Smooth muscle cell (in vitro differentiated cells): Measurements from ENCODE around the gene LCK. TPM values are rescaled to one million over a fixed set of nuclear protein-coding genes. Genes with fewer than 3 reads are reported as not detected.

ENCODE experiments used
- DNase-seq: peaks from one replicate; lab custom pipeline; 2025; ENCODE audit not compliant: unreplicated experiment; lab: John Stamatoyannopoulos, UW
- H2AFZ ChIP-seq: fragments of 200-600 bp; sonication (generic); 2 replicates; pipeline ENCODE4 v1.6.0; 2016; ENCODE audit warnings: antibody characterized with exemption, low read depth, mild to moderate bottlenecking
- H3F3A ChIP-seq: fragments of 200-600 bp; sonication (generic); 2 replicates; pipeline ENCODE4 v1.6.0; 2017; ENCODE audit warnings: antibody characterized with exemption, low read depth
- H3K27ac ChIP-seq: fragments of 200-600 bp; sonication (generic); 2 replicates; pipeline ENCODE4 v1.5.1; 2016; ENCODE audit warnings: low read depth, mild to moderate bottlenecking
- H3K27me3 ChIP-seq: fragments of 200-600 bp; sonication (generic); 2 replicates; pipeline ENCODE4 v1.6.1; 2016; ENCODE audit warnings: low read depth, mild to moderate bottlenecking
- H3K36me3 ChIP-seq: fragments of 200-600 bp; sonication (generic); 2 replicates; pipeline ENCODE4 v1.5.1; 2016; ENCODE audit warnings: low read depth
- H3K4me1 ChIP-seq: fragments of 200-600 bp; sonication (generic); 2 replicates; pipeline ENCODE4 v1.5.1; 2016; ENCODE audit warnings: low read depth
- H3K4me2 ChIP-seq: fragments of 200-600 bp; sonication (generic); 2 replicates; pipeline ENCODE4 v1.6.0; 2016; ENCODE audit warnings: mild to moderate bottlenecking
- H3K4me3 ChIP-seq: fragments of 200-600 bp; sonication (generic); 2 replicates; pipeline ENCODE4 v1.5.1; 2016; ENCODE audit warnings: mild to moderate bottlenecking
- H3K79me2 ChIP-seq: fragments of 200-600 bp; sonication (generic); 2 replicates; pipeline ENCODE4 v1.6.0; 2016; ENCODE audit warnings: low read depth, mild to moderate bottlenecking
- H3K9ac ChIP-seq: fragments of 200-600 bp; sonication (generic); 2 replicates; pipeline ENCODE4 v1.6.0; 2016; ENCODE audit warnings: low read depth
- H3K9me3 ChIP-seq: fragments of 200-600 bp; sonication (generic); replicated peaks from 2 replicates; pipeline ENCODE4 v1.5.1; 2016; ENCODE audit warnings: low read depth
- H4K20me1 ChIP-seq: fragments of 200-600 bp; sonication (generic); 2 replicates; pipeline ENCODE4 v1.6.0; 2016; ENCODE audit warnings: low read depth
- WGBS: methylation state at CpG from one replicate; pipeline ENCODE4 v1.1.7; 2016; ENCODE audit warnings: low lambda C conversion rate; 5-methylcytosine and 5-hydroxymethylcytosine counted together
- polyA plus RNA-seq: library from polyadenylated mRNA; unstranded; fragments of >200 nt; fragmentation: Nextera tagmentation; extraction: Ambion mirVana; gene quantifications from 2 replicates; pipeline ENCODE4 v1.2.1, GENCODE V29; 2016
- total RNA-seq: library from RNA; depleted of rRNA; stranded (reverse); fragments of >200 nt; gene quantifications from 2 replicates; pipeline ENCODE4 v1.2.3, GENCODE V29; 2014
- TF ChIP-seq, protein P1 (sequence below): fragments of 200-600 bp; sonication (generic); IDR thresholded peaks from 2 replicates; pipeline ENCODE4 v1.5.1; 2017; ENCODE audit warnings: borderline replicate concordance, mild to moderate bottlenecking, antibody characterized with exemption; ENCODE audit not compliant: insufficient read depth, poor library complexity, severe bottlenecking

LCK gene
- total and polyA plus RNA-seq, 2 experiments from 2014 or later: 0.22 TPM; not detected in 1

DNA sequence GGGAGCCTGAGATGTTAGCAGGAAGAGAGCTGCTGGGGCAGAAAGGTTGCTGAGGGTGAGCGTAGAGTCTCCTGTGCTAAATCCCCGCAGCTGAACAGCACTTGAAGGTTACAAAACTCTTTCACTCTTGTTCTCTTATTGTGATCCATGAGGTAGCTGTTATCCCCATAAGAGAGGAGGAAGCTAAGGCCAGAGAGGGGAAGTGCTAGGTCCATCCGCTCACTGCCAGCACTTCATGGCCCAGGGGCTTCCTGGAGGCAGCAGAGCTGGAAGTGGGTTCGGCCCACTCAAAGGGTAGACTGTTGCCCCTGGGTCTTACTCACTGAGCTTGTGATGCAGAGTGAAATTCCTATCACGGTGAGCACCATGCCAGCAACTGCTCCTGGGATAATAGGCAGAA lies 34.5 kb upstream of the LCK start:
- Histone ChIP-seq H3K9me3 (no peaks in the 10 kb centered on the region), H3K36me3 (no peaks in the 10 kb centered on the region), H3K27me3 (no peaks in the 10 kb centered on the region), H3K4me3 (no peak overlapping the region), H3F3A (no peaks in the 10 kb centered on the region), H3K79me2 (peaks cover 21% of the 10 kb centered on the region), H2AFZ (no peak overlapping the region), H3K9ac (no peak overlapping the region), H3K27ac (no peak overlapping the region), H3K4me2 (no peak overlapping the region), H3K4me1 (peaks cover 6% of the 10 kb centered on the region), H4K20me1 (no peaks in the 10 kb centered on the region)
- no peak for DNase-seq
- WGBS: 100% methylated on average over 5 of the region's 5 CpGs
- TF ChIP-seq, protein P1, sequence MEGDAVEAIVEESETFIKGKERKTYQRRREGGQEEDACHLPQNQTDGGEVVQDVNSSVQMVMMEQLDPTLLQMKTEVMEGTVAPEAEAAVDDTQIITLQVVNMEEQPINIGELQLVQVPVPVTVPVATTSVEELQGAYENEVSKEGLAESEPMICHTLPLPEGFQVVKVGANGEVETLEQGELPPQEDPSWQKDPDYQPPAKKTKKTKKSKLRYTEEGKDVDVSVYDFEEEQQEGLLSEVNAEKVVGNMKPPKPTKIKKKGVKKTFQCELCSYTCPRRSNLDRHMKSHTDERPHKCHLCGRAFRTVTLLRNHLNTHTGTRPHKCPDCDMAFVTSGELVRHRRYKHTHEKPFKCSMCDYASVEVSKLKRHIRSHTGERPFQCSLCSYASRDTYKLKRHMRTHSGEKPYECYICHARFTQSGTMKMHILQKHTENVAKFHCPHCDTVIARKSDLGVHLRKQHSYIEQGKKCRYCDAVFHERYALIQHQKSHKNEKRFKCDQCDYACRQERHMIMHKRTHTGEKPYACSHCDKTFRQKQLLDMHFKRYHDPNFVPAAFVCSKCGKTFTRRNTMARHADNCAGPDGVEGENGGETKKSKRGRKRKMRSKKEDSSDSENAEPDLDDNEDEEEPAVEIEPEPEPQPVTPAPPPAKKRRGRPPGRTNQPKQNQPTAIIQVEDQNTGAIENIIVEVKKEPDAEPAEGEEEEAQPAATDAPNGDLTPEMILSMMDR: no peak

DNA sequence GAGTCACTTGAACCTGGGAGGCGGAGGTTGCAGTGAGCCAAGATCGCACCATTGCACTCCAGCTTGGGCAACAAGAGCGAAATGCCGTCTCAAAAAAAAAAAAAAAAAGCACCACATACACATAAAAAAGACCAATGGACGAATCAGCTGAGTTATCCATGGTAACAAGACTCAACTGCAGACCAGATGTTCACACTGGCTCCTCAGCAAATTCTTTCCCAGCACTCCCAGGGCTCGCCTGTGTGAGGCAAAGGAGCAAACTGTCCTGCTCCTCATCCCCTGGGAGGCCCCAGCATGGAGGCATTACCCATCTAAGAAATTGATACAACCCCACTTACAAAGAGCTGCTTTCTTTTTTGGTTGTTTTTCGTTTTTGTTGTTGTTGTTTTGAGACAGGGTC lies 32.0 kb upstream of the LCK start:
- Histone ChIP-seq H3K27ac (no peak overlapping the region), H3K9ac (no peak overlapping the region), H3K4me3 (no peak overlapping the region), H3K36me3 (no peaks in the 10 kb centered on the region), H3K27me3 (no peaks in the 10 kb centered on the region), H3K79me2 (peaks cover 45% of the 10 kb centered on the region), H2AFZ (no peak overlapping the region), H3F3A (no peaks in the 10 kb centered on the region), H3K4me1 (peaks cover 15% of the 10 kb centered on the region), H3K4me2 (no peak overlapping the region), H3K9me3 (no peaks in the 10 kb centered on the region), H4K20me1 (no peaks in the 10 kb centered on the region)
- WGBS: 88% methylated on average over 7 of the region's 7 CpGs
- DNase-seq: no peak
- TF ChIP-seq, protein P1: no peak

DNA sequence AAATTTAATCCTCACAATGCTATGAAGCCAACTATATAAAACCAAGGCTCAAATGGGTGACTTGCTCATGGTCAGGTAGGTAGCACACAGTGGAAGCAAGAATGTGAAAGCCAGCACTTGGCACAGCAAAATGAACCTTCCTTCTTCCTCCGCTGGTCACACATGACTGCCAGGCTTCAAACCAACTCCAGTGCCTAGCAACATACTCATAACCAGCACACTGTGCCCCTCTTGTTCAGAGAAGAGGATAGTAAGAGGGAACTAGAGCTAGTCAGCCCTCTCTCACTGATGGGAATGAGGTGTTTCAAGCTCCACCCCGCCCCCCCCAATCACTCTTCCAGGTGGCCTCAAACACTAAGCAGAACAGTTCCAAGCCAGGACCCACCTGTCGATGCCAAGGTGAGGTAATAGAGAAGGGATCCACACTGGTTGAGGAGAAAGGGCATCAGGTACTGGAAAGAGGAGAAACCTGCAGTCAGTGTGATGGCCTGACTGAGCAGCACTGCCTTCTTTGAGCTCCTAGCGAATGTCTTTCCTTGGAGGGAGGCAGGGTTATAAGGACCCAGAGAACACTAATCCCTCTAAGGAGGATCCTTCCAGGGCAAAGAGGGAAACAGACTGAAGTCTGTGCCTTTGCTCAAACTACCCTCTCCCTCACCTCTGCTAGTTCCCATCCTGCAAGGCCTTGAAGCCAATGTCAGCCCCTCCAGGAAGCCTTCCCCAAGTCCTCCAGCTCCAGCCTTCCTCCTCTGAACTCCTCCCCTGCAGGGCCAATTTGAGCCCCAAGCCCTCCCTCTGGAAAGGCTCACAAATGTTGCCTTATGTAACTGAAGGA lies 30.1 kb upstream of the LCK start:
- Histone ChIP-seq H3K4me3 (peak overlapping the region; percentile 98), H3F3A (no peaks in the 10 kb centered on the region), H3K27me3 (no peaks in the 10 kb centered on the region), H3K36me3 (no peaks in the 10 kb centered on the region), H3K79me2 (peaks cover 45% of the 10 kb centered on the region), H4K20me1 (no peaks in the 10 kb centered on the region), H3K4me2 (peak overlapping the region; percentile 91), H3K27ac (peak overlapping the region; percentile 95), H2AFZ (peak overlapping the region; percentile 94), H3K9ac (peak overlapping the region; percentile 97), H3K4me1 (peaks cover 15% of the 10 kb centered on the region), H3K9me3 (no peaks in the 10 kb centered on the region)
- DNase-seq: no peak
- WGBS: 95% methylated on average over 4 of the region's 4 CpGs
- TF ChIP-seq, protein P1: no peak
